Esophagus (tissue), 2 donors: ENCODE results near the gene PLA2G2F. TPM values are rescaled to one million over a fixed set of nuclear protein-coding genes. Genes with fewer than 3 reads are reported as not detected.
"Not testable (repeated sequence)": the region's sequence is repeated elsewhere in the genome, so short reads cannot be mapped to it uniquely, and the experiment has no call there.

Experiments used
- H3K27ac ChIP-seq, 2 donors: one replicate each; pipeline ENCODE4 v1.5.1; 2013; ENCODE audit warnings: low read depth in 2 of 2, mild to moderate bottlenecking in 2 of 2, inconsistent platforms in 1 of 2, low read length in 1 of 2, moderate library complexity in 1 of 2
- H3K27me3 ChIP-seq, 2 donors: one replicate each; pipeline ENCODE4 v1.6.1; 2013; ENCODE audit warnings: low read length in 2 of 2, control low read depth in 1 of 2, mild to moderate bottlenecking in 1 of 2; ENCODE audit not compliant: insufficient read depth in 2 of 2, control insufficient read depth in 1 of 2
- H3K36me3 ChIP-seq, 2 donors: one replicate each; pipeline ENCODE4 v1.6.1; 2013; ENCODE audit warnings: low read length in 1 of 2; ENCODE audit not compliant: control insufficient read depth in 2 of 2, insufficient read depth in 2 of 2
- H3K4me1 ChIP-seq, 2 donors: one replicate each; pipeline ENCODE4 v1.6.1; 2013; ENCODE audit warnings: low read length in 1 of 2; ENCODE audit not compliant: control insufficient read depth in 2 of 2, insufficient read depth in 2 of 2
- H3K4me3 ChIP-seq, 2 donors: one replicate each; pipeline ENCODE4 v1.5.1; 2013; ENCODE audit warnings: low read length in 2 of 2, mild to moderate bottlenecking in 2 of 2, low read depth in 1 of 2, moderate library complexity in 1 of 2
- H3K9me3 ChIP-seq, 2 donors: one replicate each; pipeline ENCODE4 v1.6.1; 2013; ENCODE audit warnings: mild to moderate bottlenecking in 2 of 2, low read depth in 1 of 2, low read length in 1 of 2, moderate library complexity in 1 of 2; ENCODE audit not compliant: control insufficient read depth in 2 of 2, insufficient read depth in 1 of 2
- WGBS, 2 donors: extraction: QIAGEN DNeasy Blood & Tissue Kit; methylation state at CpG; one replicate each; pipeline ENCODE4 v1.1.7; 2013; 5-methylcytosine and 5-hydroxymethylcytosine counted together
- polyA plus RNA-seq, 2 donors: library from polyadenylated mRNA; stranded (reverse); fragments of 200-250 nt; gene quantifications; one replicate each; pipeline ENCODE4 v1.2.3, GENCODE V29; 2013
- donor health status: healthy with polysubstance abuse.
- donor health status: Bipolar disorder and iron deficiency.

PLA2G2F gene
- polyA plus RNA-seq, 2 donors: 0.01 to 0.02 TPM

GRCh38 chr1:20125100-20125499, 14.0 kb upstream of the PLA2G2F start:
- no peaks in the 10 kb centered on the region for H3K27me3 ChIP-seq
- WGBS, 2 donors: 49 to 62% methylated on average over 10 of the region's 10 CpGs
- no peak overlapping the region for H3K4me3 ChIP-seq
- H3K4me1 ChIP-seq: peaks cover 0 to 5% of the 10 kb centered on the region in 2 donors
- H3K27ac ChIP-seq: peak overlapping the region in 1 of 2 donors; percentile 27
- no peaks in the 10 kb centered on the region for H3K36me3 ChIP-seq
- H3K9me3 ChIP-seq: no peaks in the 10 kb centered on the region

- 71 to 76% methylated on average over 9 of the region's 9 CpGs for WGBS, 2 donors
- no peak overlapping the region for H3K27ac ChIP-seq
- no peaks in the 10 kb centered on the region for H3K27me3 ChIP-seq
Observed at GRCh38 chr1:20126041-20126805, 12.9 kb upstream of the PLA2G2F start.

GRCh38 chr1:20126806-20127440, 12.2 kb upstream of the PLA2G2F start:
- H3K4me1 ChIP-seq: peaks cover 0 to 5% of the 10 kb centered on the region in 2 donors
- no peak overlapping the region for H3K27ac ChIP-seq
- H3K9me3 ChIP-seq: no peaks in the 10 kb centered on the region
- H3K27me3 ChIP-seq: no peaks in the 10 kb centered on the region
- 97% methylated on average over 10 of the region's 10 CpGs for WGBS, 2 donors
- H3K4me3 ChIP-seq: no peak overlapping the region
- H3K36me3 ChIP-seq: no peaks in the 10 kb centered on the region

More at GRCh38 chr1:20126041-20126805, 12.9 kb upstream of the PLA2G2F start:
- Histone ChIP-seq H3K36me3 (no peaks in the 10 kb centered on the region), H3K4me1 (peaks cover 0 to 5% of the 10 kb centered on the region in 2 donors), H3K9me3 (no peaks in the 10 kb centered on the region), H3K4me3 (no peak overlapping the region)

GRCh38 chr1:20130518-20130917, 8.6 kb upstream of the PLA2G2F start:
- 93 to 94% methylated on average over 3 of the region's 3 CpGs for WGBS, 2 donors
- not testable (repeated sequence) for H3K4me1 ChIP-seq, H3K27ac ChIP-seq, H3K36me3 ChIP-seq, H3K9me3 ChIP-seq, H3K4me3 ChIP-seq, H3K27me3 ChIP-seq

GRCh38 chr1:20134995-20135394, 4.1 kb upstream of the PLA2G2F start:
- Histone ChIP-seq H3K27me3 (no peaks in the 10 kb centered on the region), H3K4me3 (no peak overlapping the region), H3K36me3 (no peaks in the 10 kb centered on the region), H3K4me1 (peaks cover 0 to 3% of the 10 kb centered on the region in 2 donors), H3K27ac (no peak overlapping the region), H3K9me3 (no peaks in the 10 kb centered on the region)
- 88 to 91% methylated on average over 3 of the region's 3 CpGs for WGBS, 2 donors

- WGBS, 2 donors: 88 to 93% methylated on average over 3 of the region's 3 CpGs
- H3K27ac ChIP-seq: no peak overlapping the region
- H3K9me3 ChIP-seq: no peaks in the 10 kb centered on the region
- no peaks in the 10 kb centered on the region for H3K36me3 ChIP-seq
- no peaks in the 10 kb centered on the region for H3K27me3 ChIP-seq
- H3K4me3 ChIP-seq: no peak overlapping the region
- peaks cover 0 to 3% of the 10 kb centered on the region in 2 donors for H3K4me1 ChIP-seq
Observed at GRCh38 chr1:20136249-20136648, 2.9 kb upstream of the PLA2G2F start.

- H3K4me1 ChIP-seq: peaks cover 0 to 3% of the 10 kb centered on the region in 2 donors
- no peak overlapping the region for H3K27ac ChIP-seq
- 79 to 81% methylated on average over 4 of the region's 4 CpGs for WGBS, 2 donors
- H3K9me3 ChIP-seq: no peaks in the 10 kb centered on the region
- H3K27me3 ChIP-seq: no peaks in the 10 kb centered on the region
- H3K36me3 ChIP-seq: no peaks in the 10 kb centered on the region
- H3K4me3 ChIP-seq: no peak overlapping the region
Observed at GRCh38 chr1:20137055-20137454, 2.1 kb upstream of the PLA2G2F start.

GRCh38 chr1:20137604-20138003, 1.5 kb upstream of the PLA2G2F start:
- H3K27me3 ChIP-seq: no peaks in the 10 kb centered on the region
- H3K4me3 ChIP-seq: no peak overlapping the region
- no peaks in the 10 kb centered on the region for H3K9me3 ChIP-seq
- peaks cover 0 to 3% of the 10 kb centered on the region in 2 donors for H3K4me1 ChIP-seq
- WGBS, 2 donors: 86 to 87% methylated on average over 1 of the region's 1 CpG
- no peaks in the 10 kb centered on the region for H3K36me3 ChIP-seq
- H3K27ac ChIP-seq: no peak overlapping the region

GRCh38 chr1:20138346-20138745, 777 bp upstream of the PLA2G2F start:
- 90 to 91% methylated on average over 6 of the region's 6 CpGs for WGBS, 2 donors
- Histone ChIP-seq H3K27me3 (no peaks in the 10 kb centered on the region), H3K27ac (no peak overlapping the region), H3K4me3 (no peak overlapping the region), H3K36me3 (no peaks in the 10 kb centered on the region), H3K4me1 (peaks cover 0 to 3% of the 10 kb centered on the region in 2 donors), H3K9me3 (no peaks in the 10 kb centered on the region)
